Mucosa of descending colon (tissue), 3 donors: ENCODE data around the gene TAF4. TPM values are rescaled to one million over a fixed set of nuclear protein-coding genes. Genes with fewer than 3 reads are reported as not detected.
"Not testable (repeated sequence)": the region's sequence is repeated elsewhere in the genome, so short reads cannot be mapped to it uniquely, and the experiment has no call there.

ENCODE experiments used
- ATAC-seq: fragments of 200-7000 bp; cut with Tn5 transposase; one replicate; pipeline ENCODE4 v1.9.1; 2020; ENCODE audit warnings: mild to moderate bottlenecking, moderate library complexity
- DNase-seq, 3 donors: peaks; one replicate each; pipeline ENCODE4 v3.0.0-alpha.2; 2020
- H3K36me3 ChIP-seq: fragments of 200-600 bp; one replicate; pipeline ENCODE4 v1.8.0; 2021; ENCODE audit warnings: low read depth, mild to moderate bottlenecking
- H3K4me1 ChIP-seq: fragments of 200-600 bp; one replicate; pipeline ENCODE4 v1.8.0; 2021; ENCODE audit warnings: low read depth, mild to moderate bottlenecking
- H3K4me3 ChIP-seq: fragments of 200-600 bp; one replicate; pipeline ENCODE4 v1.8.0; 2021; ENCODE audit warnings: mild to moderate bottlenecking
- H3K9me3 ChIP-seq: fragments of 200-600 bp; one replicate; pipeline ENCODE4 v1.8.0; 2021; ENCODE audit warnings: mild to moderate bottlenecking
- CTCF ChIP-seq: fragments of 200-600 bp; IDR thresholded peaks from one replicate; pipeline ENCODE4 v1.8.0; 2022; ENCODE audit warnings: antibody characterized with exemption, mild to moderate bottlenecking
- intact Hi-C, 2 donors: fragments of 100-400 bp; cut with DNase I in 1 of 2; cut with micrococcal nuclease in 1 of 2; formaldehyde crosslinking; loops; one replicate each; pipeline versions ENCODE4 v1.11.0 to v1.11.1; 2022; cut with DNase I, micrococcal nuclease
- total RNA-seq, 3 donors: library from RNA; stranded (reverse); fragmentation: NEBNext Ultra II Directional in 2 of 3; extraction: Animal tissue kit (Norgen Biotek cat#: 25700) in 2 of 3; gene quantifications; one replicate each; pipeline versions ENCODE4 v1.2.1 to v1.2.4, GENCODE V29; 2021 to 2023
- donor health status: DM: no; HTN: no; CAD: no; lungs with moderate emphysema.
- donor health status: DM: no; HTN: no; CAD: no.
- donor health status: DM: no; HTN: yes; CAD: no.

Gene TAF4
- total RNA-seq, 3 donors from 2014 or later = 23.8 to 28.3 (median 27.5) TPM

- intact Hi-C loops = no loop called here
These were observed 83.3 kb downstream of the TAF4 start for GRCh38 chr20:61982191-61982950.

GRCh38 chr20:61981691-61982090 lies 84.0 kb downstream of the TAF4 start:
- ATAC-seq, intact Hi-C loops, H3K4me3 ChIP-seq, H3K4me1 ChIP-seq, H3K36me3 ChIP-seq, H3K9me3 ChIP-seq, DNase-seq: not testable (repeated sequence)

More at GRCh38 chr20:61982191-61982950, 83.3 kb downstream of the TAF4 start:
- no peaks in the 10 kb centered on the region for H3K36me3 ChIP-seq
- no peaks in the 10 kb centered on the region for H3K4me1 ChIP-seq
- no peak for TF ChIP-seq CTCF
- no peak for DNase-seq
- ATAC-seq = no peak
- no peaks in the 10 kb centered on the region for H3K9me3 ChIP-seq
- H3K4me3 ChIP-seq = no peak overlapping the region

- no peak for TF ChIP-seq CTCF
- H3K4me3 ChIP-seq = no peak overlapping the region
- peak; percentile 43 for ATAC-seq
- H3K9me3 ChIP-seq = no peaks in the 10 kb centered on the region
- peak in 1 of 3 donors; percentile 30 for DNase-seq
- H3K4me1 ChIP-seq = no peaks in the 10 kb centered on the region
- intact Hi-C loops = no loop called here
- no peaks in the 10 kb centered on the region for H3K36me3 ChIP-seq
These were observed 84.8 kb downstream of the TAF4 start for GRCh38 chr20:61980647-61981583.

GRCh38 chr20:61979701-61980635 lies 85.7 kb downstream of the TAF4 start:
- ATAC-seq (no peak), DNase-seq (no peak)
- Histone ChIP-seq H3K4me3 (no peak overlapping the region), H3K9me3 (no peaks in the 10 kb centered on the region), H3K36me3 (no peaks in the 10 kb centered on the region), H3K4me1 (no peaks in the 10 kb centered on the region)
- no peak for TF ChIP-seq CTCF
- intact Hi-C loops = no loop called here

GRCh38 chr20:61979090-61979489 lies 86.6 kb downstream of the TAF4 start:
- no peaks in the 10 kb centered on the region for H3K4me1 ChIP-seq
- no peaks in the 10 kb centered on the region for H3K9me3 ChIP-seq
- ATAC-seq = no peak
- DNase-seq = no peak
- no peak for TF ChIP-seq CTCF
- no peak overlapping the region for H3K4me3 ChIP-seq
- no peaks in the 10 kb centered on the region for H3K36me3 ChIP-seq
- intact Hi-C loops = no loop called here
